Thyroid gland (tissue), 4 donors: Measurements from ENCODE around the gene IFIT3.

Experiments used
- CTCF ChIP-seq, 6 experiments: fragments of 200-600 bp in 3 of 6; fragments of 450-650 bp in 3 of 6; sonication (generic) in 3 of 6; IDR thresholded peaks; one replicate each; pipeline ENCODE4 v1.5.1; 2016 to 2019; ENCODE audit warnings: antibody characterized with exemption in 6 of 6, mild to moderate bottlenecking in 2 of 6, inconsistent platforms in 1 of 6, moderate library complexity in 1 of 6
- POLR2A ChIP-seq, 2 donors: fragments of 450-650 bp; IDR thresholded peaks; one replicate each; pipeline ENCODE4 v1.6.1; 2017; ENCODE audit warnings: antibody characterized with exemption in 2 of 2, mild to moderate bottlenecking in 2 of 2, moderate library complexity in 1 of 2

GRCh38 chr10:89348481-89348880 lies 20.7 kb downstream of the IFIT3 start:
- TF ChIP-seq CTCF (IDR thresholded peaks at IDR 0.05) (no peak), POLR2A (IDR thresholded peaks at IDR 0.05) (no peak)
